GM21619 (cell line): ENCODE data around the gene SSR1.

Experiments
- ATAC-seq: cut with Tn5 transposase; IDR thresholded peaks from one replicate; pipeline ENCODE4 v1.9.1; 2021; ENCODE audit not compliant: unreplicated experiment

Gene SSR1

GRCh38 chr6:7218406-7218988 is 94.5 kb downstream of the SSR1 start:
- ATAC-seq: no peak
